HL-60 (cell line): ENCODE data around the gene MED29.
A peak's percentile ranks its signal among the peaks of the same experiment; 100 is the strongest.

Experiments used
- DNase-seq, 2 experiments: peaks; one replicate each; pipeline ENCODE4 v3.0.0-alpha.2; 2010 to 2020; ENCODE audit warnings: low read depth in 1 of 2, low spot score in 1 of 2
- H3K27ac ChIP-seq: fragments of 250-450 bp; sonication (Bioruptor Pico); replicated peaks from 2 replicates; pipeline ENCODE4 v1.5.1; 2020; ENCODE audit warnings: mild to moderate bottlenecking, moderate library complexity
- H3K27me3 ChIP-seq: fragments of 250-450 bp; sonication (Bioruptor Pico); 2 replicates; pipeline ENCODE4 v1.5.1; 2021; ENCODE audit warnings: mild to moderate bottlenecking, moderate library complexity; ENCODE audit not compliant: insufficient read depth, poor library complexity, severe bottlenecking
- H3K4me3 ChIP-seq: replicated peaks from 2 replicates; pipeline ENCODE4 v1.5.1; 2011; ENCODE audit warnings: mild to moderate bottlenecking, control low read depth, low read length; ENCODE audit not compliant: insufficient read depth
- GABPA ChIP-seq: IDR thresholded peaks from 2 replicates; pipeline ENCODE4 v1.6.1; 2012; ENCODE audit warnings: low read depth
- POLR2AphosphoS5 ChIP-seq: IDR thresholded peaks from 2 replicates; pipeline ENCODE4 v1.6.1; 2012; ENCODE audit warnings: low read depth
- SPI1 ChIP-seq: IDR thresholded peaks from 2 replicates; pipeline ENCODE4 v1.6.1; 2012; ENCODE audit warnings: low read depth, mild to moderate bottlenecking, borderline replicate concordance
- TF ChIP-seq, protein P1 (sequence below): IDR thresholded peaks from one replicate; pipeline ENCODE4 v1.5.1; 2011; ENCODE audit warnings: low read length, control low read depth, inconsistent platforms; ENCODE audit not compliant: insufficient read depth
- TF ChIP-seq, protein P2 (sequence below): IDR thresholded peaks from 2 replicates; pipeline ENCODE4 v1.6.1; 2012; ENCODE audit warnings: low read depth; ENCODE audit not compliant: insufficient replicate concordance

MED29 gene

DNA sequence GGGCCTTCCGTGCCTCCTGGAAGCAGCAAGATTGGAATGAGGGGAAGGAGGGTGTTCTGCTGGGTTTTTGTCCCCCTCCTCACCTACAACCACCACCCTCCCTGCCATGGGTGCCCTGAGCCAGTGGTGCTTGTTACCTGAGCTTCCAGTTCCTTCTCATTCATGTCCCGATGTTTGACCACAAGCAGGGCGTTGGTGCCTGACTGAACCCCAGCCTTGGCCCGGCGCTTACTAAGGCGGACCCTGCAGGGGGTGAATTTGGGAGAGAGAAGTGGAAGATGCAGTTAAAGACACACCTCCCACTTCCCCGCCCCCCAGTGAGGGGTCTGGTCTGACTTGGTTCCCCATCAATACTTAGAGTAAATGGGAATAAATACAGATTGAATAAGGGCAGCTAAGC lies 4.6 kb upstream of the MED29 start:
- Histone ChIP-seq H3K4me3 (no peak overlapping the region), H3K27me3 (no peaks in the 10 kb centered on the region), H3K27ac (no peak overlapping the region)
- no peak for DNase-seq
- TF ChIP-seq GABPA (no peak), POLR2AphosphoS5 (no peak), SPI1 (no peak)
- TF ChIP-seq, protein P1, sequence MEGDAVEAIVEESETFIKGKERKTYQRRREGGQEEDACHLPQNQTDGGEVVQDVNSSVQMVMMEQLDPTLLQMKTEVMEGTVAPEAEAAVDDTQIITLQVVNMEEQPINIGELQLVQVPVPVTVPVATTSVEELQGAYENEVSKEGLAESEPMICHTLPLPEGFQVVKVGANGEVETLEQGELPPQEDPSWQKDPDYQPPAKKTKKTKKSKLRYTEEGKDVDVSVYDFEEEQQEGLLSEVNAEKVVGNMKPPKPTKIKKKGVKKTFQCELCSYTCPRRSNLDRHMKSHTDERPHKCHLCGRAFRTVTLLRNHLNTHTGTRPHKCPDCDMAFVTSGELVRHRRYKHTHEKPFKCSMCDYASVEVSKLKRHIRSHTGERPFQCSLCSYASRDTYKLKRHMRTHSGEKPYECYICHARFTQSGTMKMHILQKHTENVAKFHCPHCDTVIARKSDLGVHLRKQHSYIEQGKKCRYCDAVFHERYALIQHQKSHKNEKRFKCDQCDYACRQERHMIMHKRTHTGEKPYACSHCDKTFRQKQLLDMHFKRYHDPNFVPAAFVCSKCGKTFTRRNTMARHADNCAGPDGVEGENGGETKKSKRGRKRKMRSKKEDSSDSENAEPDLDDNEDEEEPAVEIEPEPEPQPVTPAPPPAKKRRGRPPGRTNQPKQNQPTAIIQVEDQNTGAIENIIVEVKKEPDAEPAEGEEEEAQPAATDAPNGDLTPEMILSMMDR, result no peak
- TF ChIP-seq, protein P2, sequence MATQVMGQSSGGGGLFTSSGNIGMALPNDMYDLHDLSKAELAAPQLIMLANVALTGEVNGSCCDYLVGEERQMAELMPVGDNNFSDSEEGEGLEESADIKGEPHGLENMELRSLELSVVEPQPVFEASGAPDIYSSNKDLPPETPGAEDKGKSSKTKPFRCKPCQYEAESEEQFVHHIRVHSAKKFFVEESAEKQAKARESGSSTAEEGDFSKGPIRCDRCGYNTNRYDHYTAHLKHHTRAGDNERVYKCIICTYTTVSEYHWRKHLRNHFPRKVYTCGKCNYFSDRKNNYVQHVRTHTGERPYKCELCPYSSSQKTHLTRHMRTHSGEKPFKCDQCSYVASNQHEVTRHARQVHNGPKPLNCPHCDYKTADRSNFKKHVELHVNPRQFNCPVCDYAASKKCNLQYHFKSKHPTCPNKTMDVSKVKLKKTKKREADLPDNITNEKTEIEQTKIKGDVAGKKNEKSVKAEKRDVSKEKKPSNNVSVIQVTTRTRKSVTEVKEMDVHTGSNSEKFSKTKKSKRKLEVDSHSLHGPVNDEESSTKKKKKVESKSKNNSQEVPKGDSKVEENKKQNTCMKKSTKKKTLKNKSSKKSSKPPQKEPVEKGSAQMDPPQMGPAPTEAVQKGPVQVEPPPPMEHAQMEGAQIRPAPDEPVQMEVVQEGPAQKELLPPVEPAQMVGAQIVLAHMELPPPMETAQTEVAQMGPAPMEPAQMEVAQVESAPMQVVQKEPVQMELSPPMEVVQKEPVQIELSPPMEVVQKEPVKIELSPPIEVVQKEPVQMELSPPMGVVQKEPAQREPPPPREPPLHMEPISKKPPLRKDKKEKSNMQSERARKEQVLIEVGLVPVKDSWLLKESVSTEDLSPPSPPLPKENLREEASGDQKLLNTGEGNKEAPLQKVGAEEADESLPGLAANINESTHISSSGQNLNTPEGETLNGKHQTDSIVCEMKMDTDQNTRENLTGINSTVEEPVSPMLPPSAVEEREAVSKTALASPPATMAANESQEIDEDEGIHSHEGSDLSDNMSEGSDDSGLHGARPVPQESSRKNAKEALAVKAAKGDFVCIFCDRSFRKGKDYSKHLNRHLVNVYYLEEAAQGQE, result no peak

DNA sequence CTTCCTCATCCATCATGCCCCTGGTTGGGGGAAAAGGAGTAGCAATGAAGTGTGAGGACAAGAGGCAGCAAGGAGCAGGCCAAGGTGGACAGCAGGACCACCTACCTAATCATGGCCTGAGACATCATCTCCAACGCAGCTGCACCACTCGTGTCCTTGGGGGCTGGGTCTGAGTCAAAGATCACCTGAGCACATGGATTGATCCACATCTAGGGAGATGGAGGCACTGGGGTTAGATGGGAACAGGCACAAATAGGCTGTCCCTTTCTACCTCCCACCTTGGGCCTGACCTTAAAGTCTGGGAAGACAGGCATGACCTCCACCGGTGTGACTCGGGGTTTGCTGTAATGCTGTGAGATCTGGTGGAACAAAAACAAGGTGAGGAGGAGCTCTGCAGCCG lies 2.5 kb upstream of the MED29 start:
- DNase-seq, result no peak
- no peak overlapping the region for H3K27ac ChIP-seq
- no peak overlapping the region for H3K4me3 ChIP-seq
- H3K27me3 ChIP-seq, result no peaks in the 10 kb centered on the region
- TF ChIP-seq GABPA, result no peak
- TF ChIP-seq POLR2AphosphoS5, result no peak; the same call in 1 of the 2 replicates
- no peak for TF ChIP-seq SPI1
- TF ChIP-seq, protein P1, result no peak

DNA sequence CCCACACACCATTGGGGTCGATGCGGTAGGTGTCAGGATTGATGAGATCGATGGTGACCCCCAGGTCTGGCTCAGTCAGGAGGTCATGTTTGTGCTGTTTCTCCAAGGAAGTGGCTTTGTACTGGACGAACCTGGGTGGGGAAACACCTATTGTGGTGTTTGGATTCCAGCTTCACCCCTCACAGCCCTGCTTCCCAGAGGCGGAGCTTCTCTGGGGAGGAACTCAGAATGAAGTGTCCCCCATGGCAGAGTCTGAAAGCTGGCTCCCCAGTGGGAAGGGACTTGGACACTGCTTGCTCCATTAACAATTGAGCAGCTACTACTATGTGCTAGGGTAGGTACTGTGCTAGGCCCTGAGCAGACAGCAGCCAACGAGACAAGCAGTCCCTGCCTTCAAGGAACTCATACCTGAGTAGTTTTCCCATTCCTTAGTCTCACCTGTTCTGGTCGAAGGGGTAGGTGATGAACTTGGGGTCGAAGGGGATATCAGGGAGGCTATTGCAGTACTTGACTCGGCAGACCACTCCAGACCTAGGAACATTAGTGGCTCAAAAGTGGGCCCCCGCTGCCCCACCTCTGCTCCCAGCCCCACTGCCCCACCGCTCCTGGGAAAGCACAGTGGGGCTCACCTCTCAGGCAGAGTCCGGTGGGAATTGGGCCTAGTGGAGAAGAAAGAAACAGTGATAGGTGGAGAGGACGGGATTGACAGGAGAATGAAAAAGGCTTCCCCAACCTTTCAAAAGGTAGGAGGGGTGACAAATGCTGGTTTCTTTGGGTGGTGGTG lies 1.4 kb upstream of the MED29 start:
- Histone ChIP-seq H3K27ac (peak overlapping the region; percentile 99), H3K27me3 (no peaks in the 10 kb centered on the region), H3K4me3 (peak overlapping the region; percentile 84)
- DNase-seq, result no peak
- no peak for TF ChIP-seq GABPA
- no peak for TF ChIP-seq POLR2AphosphoS5
- TF ChIP-seq, protein P2, result no peak
- TF ChIP-seq SPI1, result no peak
- TF ChIP-seq, protein P1, result no peak
